ENCODE data around the gene MBD3L2B. TPM values are rescaled to one million over a fixed set of nuclear protein-coding genes. Genes with fewer than 3 reads are reported as not detected.

The MBD3L2B gene
- total RNA-seq, 2 experiments from 2014 or later: not detected

DNA sequence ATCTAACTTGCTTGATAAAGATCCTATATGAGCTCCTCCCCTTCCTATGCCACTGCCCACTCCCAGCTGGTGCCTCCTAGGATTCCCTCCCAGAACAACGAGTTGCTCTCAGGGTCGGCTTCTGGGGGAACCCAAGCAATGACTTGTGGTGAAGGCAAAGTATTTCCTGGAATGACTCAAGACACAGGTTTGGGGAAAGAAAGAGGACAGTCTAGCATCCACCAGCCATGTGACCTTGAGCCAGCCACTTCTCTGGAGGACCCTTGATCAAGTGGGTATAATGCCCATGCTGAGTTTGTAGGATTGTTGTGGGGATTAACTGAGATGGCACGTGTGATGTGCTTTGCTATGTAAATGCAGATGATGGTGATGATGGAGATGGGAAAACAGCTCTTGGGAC, 33.0 kb downstream of the MBD3L2B start:
- Mint-ChIP-seq H3K9me3 (ENCODE audit: low read depth) (peaks cover 22% of the 10 kb centered on the region), H3K4me1 (peaks cover under 1% of the 10 kb centered on the region), H3K36me3 (ENCODE audit: low read depth) (peaks cover 31% of the 10 kb centered on the region), H3K27me3 (no peaks in the 10 kb centered on the region), H3K27ac (no peak overlapping the region), H3K4me3 (no peak overlapping the region)
- POLR2A ChIA-PET: interaction anchor here (0.6 kb wide), 1 partner anchor 304 kb away, joined by 3 read pairs; no protein-coding TSS in a partner anchor
- no peak for ATAC-seq
- intact Hi-C loops (cut with DNase I, micrococcal nuclease): no loop called here
- CTCF ChIA-PET: no interaction called here
- no peak for DNase-seq

DNA sequence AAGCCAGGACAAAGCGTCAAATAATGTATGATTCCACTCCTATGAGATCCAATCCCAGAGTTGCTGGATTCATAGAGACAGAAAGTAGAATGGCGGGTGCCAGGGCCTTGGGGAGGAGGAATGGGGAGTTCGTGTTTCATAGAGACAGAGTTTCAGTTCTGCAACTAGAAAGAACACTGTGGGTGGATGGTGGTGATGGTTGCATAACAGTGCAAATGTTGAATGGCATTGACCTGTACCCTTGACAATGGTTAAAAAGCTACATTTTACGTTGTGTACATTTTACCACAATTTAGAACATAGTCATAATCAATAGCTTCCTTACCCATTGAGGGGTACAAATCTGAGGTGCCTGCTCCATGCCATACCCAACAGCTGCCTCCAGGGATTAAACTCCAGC, 33.4 kb downstream of the MBD3L2B start:
- no peak overlapping the region for H3K4me3 Mint-ChIP-seq
- H3K4me1 Mint-ChIP-seq: peaks cover 2% of the 10 kb centered on the region
- intact Hi-C loops (cut with DNase I, micrococcal nuclease): no loop called here
- no peak overlapping the region for H3K27ac Mint-ChIP-seq
- no peak for ATAC-seq
- peaks cover 33% of the 10 kb centered on the region for H3K36me3 Mint-ChIP-seq (ENCODE audit: low read depth)
- POLR2A ChIA-PET: interaction anchor here (0.6 kb wide), 1 partner anchor 304 kb away, joined by 3 read pairs; no protein-coding TSS in a partner anchor
- H3K27me3 Mint-ChIP-seq: no peaks in the 10 kb centered on the region
- CTCF ChIA-PET: no interaction called here
- DNase-seq: no peak
- peaks cover 25% of the 10 kb centered on the region for H3K9me3 Mint-ChIP-seq (ENCODE audit: low read depth)

DNA sequence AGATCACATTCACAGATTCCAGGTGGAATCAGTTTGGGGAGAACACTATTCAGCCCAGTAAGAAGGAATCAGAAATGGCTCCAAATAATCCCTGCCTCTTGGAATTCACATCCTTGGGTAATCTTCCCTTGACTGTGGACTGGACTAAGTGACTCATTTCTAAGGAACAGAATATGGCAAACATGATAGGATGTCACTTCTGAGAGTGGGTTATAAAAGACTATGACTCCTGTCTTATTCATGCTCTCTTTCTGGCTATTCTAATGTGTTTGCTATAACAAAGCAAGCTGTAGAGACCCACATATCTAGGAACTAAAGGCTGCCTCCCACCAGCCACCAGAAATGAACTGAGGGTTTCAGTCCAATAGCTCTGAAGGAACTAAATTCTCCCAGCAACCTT, 37.8 kb downstream of the MBD3L2B start:
- H3K27me3 Mint-ChIP-seq: no peaks in the 10 kb centered on the region
- no peak overlapping the region for H3K4me3 Mint-ChIP-seq
- intact Hi-C loops (cut with DNase I, micrococcal nuclease): no loop called here
- ChIA-PET CTCF (interaction anchor here (2.5 kb wide), 1 partner anchor 20 kb away, joined by 10 read pairs; no protein-coding TSS in a partner anchor), POLR2A (no interaction called here)
- peaks cover 27% of the 10 kb centered on the region for H3K9me3 Mint-ChIP-seq (ENCODE audit: low read depth)
- DNase-seq (no peak), ATAC-seq (no peak)
- H3K4me1 Mint-ChIP-seq: peaks cover 4% of the 10 kb centered on the region
- no peak overlapping the region for H3K27ac Mint-ChIP-seq
- H3K36me3 Mint-ChIP-seq (ENCODE audit: low read depth): peaks cover 39% of the 10 kb centered on the region

DNA sequence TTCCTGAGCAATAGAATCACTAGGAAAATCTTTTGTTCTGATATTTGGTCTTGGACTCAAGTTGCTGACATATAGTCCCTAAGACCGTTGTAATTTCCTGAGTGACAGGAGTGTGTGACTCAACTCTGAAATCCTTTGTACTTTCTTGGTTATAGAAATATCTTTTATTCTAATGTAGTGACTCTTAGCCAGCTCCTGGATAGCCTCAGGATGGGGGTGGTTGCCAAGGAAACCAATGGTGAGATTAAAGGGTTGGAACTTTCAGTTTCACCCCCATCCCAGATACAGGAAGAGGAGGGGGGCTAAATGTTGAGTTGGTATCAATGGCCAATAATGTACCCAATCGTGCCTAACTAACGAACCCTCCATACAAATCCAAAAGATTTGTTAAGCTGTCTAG, 41.8 kb downstream of the MBD3L2B start:
- ChIA-PET CTCF (interaction anchor here (0.6 kb wide), 1 partner anchor 32 kb away, joined by 3 read pairs; no protein-coding TSS in a partner anchor), POLR2A (no interaction called here)
- H3K27ac Mint-ChIP-seq: no peak overlapping the region
- ATAC-seq: peak; percentile 51
- H3K4me3 Mint-ChIP-seq: no peak overlapping the region
- H3K4me1 Mint-ChIP-seq: peaks cover 4% of the 10 kb centered on the region
- no peaks in the 10 kb centered on the region for H3K27me3 Mint-ChIP-seq
- intact Hi-C loops (cut with DNase I, micrococcal nuclease): no loop called here
- H3K36me3 Mint-ChIP-seq (ENCODE audit: low read depth): peaks cover 29% of the 10 kb centered on the region
- DNase-seq: peak; percentile 19
- H3K9me3 Mint-ChIP-seq (ENCODE audit: low read depth): peaks cover 29% of the 10 kb centered on the region

DNA sequence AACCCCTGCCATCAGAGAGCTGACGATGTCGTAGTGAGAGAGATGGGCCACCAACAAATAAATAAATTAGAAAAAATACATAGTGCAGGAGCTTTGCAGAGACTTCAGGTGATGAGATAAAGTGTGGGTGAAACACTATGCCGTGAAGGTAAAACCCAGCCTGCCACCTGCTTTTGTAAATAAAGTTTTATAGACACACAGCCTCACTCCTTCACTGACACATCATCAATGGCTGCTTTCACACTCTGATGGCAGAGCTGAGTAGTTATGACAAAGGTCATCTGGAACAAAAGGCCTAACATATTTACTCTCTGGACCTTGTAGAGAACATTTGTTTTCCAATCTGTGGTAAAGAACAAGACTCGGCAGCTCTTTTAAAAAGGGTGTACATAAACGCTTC, 45.0 kb downstream of the MBD3L2B start:
- intact Hi-C loops (cut with DNase I, micrococcal nuclease): no loop called here
- Mint-ChIP-seq H3K27me3 (no peaks in the 10 kb centered on the region), H3K4me1 (peaks cover 6% of the 10 kb centered on the region), H3K27ac (no peak overlapping the region), H3K9me3 (ENCODE audit: low read depth) (peaks cover 15% of the 10 kb centered on the region), H3K4me3 (no peak overlapping the region), H3K36me3 (ENCODE audit: low read depth) (peaks cover 14% of the 10 kb centered on the region)
- ATAC-seq (no peak), DNase-seq (no peak)
- ChIA-PET CTCF (interaction anchor here (0.6 to 5.6 kb wide), 2 partner anchors 12 to 34 kb away, joined by 3 to 26 read pairs; no protein-coding TSS in a partner anchor), POLR2A (no interaction called here)

DNA sequence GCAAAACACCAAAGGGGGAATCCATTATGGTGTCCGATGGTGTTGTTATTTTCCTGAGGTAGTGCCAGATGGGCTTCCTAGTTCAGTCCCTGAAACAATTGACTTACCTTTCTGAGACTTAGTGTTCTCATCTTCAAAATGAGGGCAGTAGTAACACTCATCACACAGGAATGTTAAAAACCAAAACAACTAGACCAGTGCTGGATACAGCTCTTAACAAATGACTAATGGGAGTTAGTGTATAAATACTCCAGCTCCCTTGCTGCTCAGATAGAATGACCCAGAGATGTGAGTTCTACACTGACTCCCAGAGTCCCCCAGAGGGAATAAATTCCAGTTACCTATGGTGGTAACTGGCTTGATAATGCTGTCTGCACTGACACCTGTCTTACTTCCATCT, 49.9 kb downstream of the MBD3L2B start:
- ChIA-PET CTCF (no interaction called here), POLR2A (no interaction called here)
- Mint-ChIP-seq H3K9me3 (ENCODE audit: low read depth) (no peaks in the 10 kb centered on the region), H3K27me3 (no peaks in the 10 kb centered on the region), H3K4me1 (peaks cover 10% of the 10 kb centered on the region), H3K4me3 (no peak overlapping the region), H3K36me3 (ENCODE audit: low read depth) (no peaks in the 10 kb centered on the region), H3K27ac (no peak overlapping the region)
- intact Hi-C loops (cut with DNase I, micrococcal nuclease): no loop called here
- ATAC-seq: peak; percentile 74
- DNase-seq: no peak

DNA sequence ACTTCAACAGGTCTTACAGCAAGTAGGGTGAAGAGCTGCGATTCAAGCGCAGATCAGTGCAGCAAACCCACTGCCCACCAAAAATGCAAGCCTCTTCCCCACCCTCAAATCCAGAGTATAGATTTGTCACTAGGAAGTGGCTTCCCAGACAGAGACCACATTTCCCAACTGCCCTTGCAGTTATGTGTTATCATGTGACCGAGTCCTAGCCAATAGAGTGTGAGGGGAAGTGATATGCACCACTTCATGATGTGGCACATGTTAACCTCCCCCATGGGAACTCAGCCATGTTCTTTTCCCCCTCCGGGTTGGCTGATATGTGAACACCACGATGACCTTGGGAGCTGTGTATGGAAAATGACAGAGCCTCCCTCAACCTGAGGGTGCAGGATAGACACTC, 50.8 kb downstream of the MBD3L2B start:
- ATAC-seq (peak; percentile 55), DNase-seq (peak; percentile 28)
- intact Hi-C loops (cut with DNase I, micrococcal nuclease): no loop called here
- peaks cover 10% of the 10 kb centered on the region for H3K4me1 Mint-ChIP-seq
- CTCF ChIA-PET: no interaction called here
- H3K4me3 Mint-ChIP-seq: no peak overlapping the region
- no peaks in the 10 kb centered on the region for H3K9me3 Mint-ChIP-seq (ENCODE audit: low read depth)
- POLR2A ChIA-PET: no interaction called here
- no peak overlapping the region for H3K27ac Mint-ChIP-seq
- H3K27me3 Mint-ChIP-seq: no peaks in the 10 kb centered on the region
- no peaks in the 10 kb centered on the region for H3K36me3 Mint-ChIP-seq (ENCODE audit: low read depth)

DNA sequence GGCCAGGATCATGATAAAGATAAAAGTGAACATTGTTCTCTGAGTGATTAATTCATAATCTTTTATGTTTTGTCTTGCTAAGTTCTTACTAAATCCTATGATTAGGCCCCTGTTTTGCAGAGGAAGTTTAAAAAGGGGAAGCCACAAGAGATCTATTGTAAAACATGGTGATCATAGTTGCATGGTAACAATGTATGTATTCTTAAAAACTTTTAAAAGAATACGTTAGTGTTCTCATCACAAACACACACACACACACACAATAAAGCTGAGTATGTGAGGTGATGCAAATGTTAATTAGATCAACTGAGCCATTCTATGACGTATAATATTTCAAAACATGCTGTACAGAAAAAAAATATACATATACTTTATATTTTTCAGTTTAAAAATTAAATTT, 51.2 kb downstream of the MBD3L2B start:
- intact Hi-C loops (cut with DNase I, micrococcal nuclease): no loop called here
- ChIA-PET CTCF (no interaction called here), POLR2A (no interaction called here)
- Mint-ChIP-seq H3K4me1 (peaks cover 10% of the 10 kb centered on the region), H3K27me3 (no peaks in the 10 kb centered on the region), H3K27ac (no peak overlapping the region), H3K9me3 (ENCODE audit: low read depth) (no peaks in the 10 kb centered on the region), H3K4me3 (no peak overlapping the region), H3K36me3 (ENCODE audit: low read depth) (no peaks in the 10 kb centered on the region)
- ATAC-seq: no peak
- DNase-seq: no peak

DNA sequence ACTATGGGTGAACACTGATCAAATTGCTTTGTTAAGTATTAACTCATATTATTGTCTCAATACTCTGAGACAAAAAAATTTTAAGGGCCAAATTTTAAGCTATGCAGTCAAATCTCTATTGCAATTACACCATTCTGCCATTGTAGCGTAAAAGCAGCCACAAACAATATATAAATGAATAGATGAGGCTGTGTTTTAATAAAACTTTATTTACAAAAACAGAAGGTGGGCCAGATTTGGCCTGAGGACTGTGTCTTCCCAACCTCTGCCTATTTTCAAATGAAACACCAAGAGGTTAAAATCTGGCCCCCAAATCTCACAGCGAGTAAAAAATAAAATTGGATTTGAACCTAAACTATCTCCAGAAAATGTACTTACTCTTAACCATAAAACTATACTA, 51.7 kb downstream of the MBD3L2B start:
- ChIA-PET CTCF (no interaction called here), POLR2A (no interaction called here)
- intact Hi-C loops (cut with DNase I, micrococcal nuclease): no loop called here
- Mint-ChIP-seq H3K4me3 (no peak overlapping the region), H3K27ac (no peak overlapping the region), H3K4me1 (peaks cover 10% of the 10 kb centered on the region), H3K27me3 (no peaks in the 10 kb centered on the region), H3K36me3 (ENCODE audit: low read depth) (no peaks in the 10 kb centered on the region), H3K9me3 (ENCODE audit: low read depth) (no peaks in the 10 kb centered on the region)
- DNase-seq: no peak
- ATAC-seq: no peak

Other genes with a start within 250 kb of the MBD3L2B start
- 10 to 100 TPM; 73.4 to 90.8 TPM for gene VAV1, start 248.7 kb downstream of the MBD3L2B start, total RNA-seq
- 1 to 10 TPM; 6.0 to 6.5 TPM for gene ADGRE1, start 133.9 kb downstream of the MBD3L2B start, total RNA-seq
- not detected for gene MBD3L5, start 9.1 kb upstream of the MBD3L2B start, total RNA-seq
- gene MBD3L4, start 18.7 kb upstream of the MBD3L2B start, total RNA-seq: not detected
- not detected for gene MBD3L2, start 27.9 kb upstream of the MBD3L2B start, total RNA-seq
- gene MBD3L3, start 37.2 kb upstream of the MBD3L2B start, total RNA-seq: not detected
- gene ZNF557, start 48.3 kb upstream of the MBD3L2B start, total RNA-seq: 1 to 10 TPM; 8.9 to 9.6 TPM

Data from activated CD4-positive, alpha-beta T cell treated with anti-CD3 and anti-CD28 coated beads for 36 hours (primary cell).